DOHH2 (cell line): Measurements from ENCODE around the gene TOX3.

Experiments used
- H3F3A ChIP-seq: fragments of 200-600 bp; sonication (generic), shearing (Covaris generic); 2 replicates; pipeline ENCODE4 v1.6.0; 2016; ENCODE audit warnings: antibody characterized with exemption, mild to moderate bottlenecking; ENCODE audit not compliant: control insufficient read depth, insufficient read depth
- H3K27ac ChIP-seq: fragments of 200-600 bp; sonication (generic); 2 replicates; pipeline ENCODE4 v1.5.1; 2014; ENCODE audit warnings: low read depth, mild to moderate bottlenecking, low read length, moderate library complexity
- H3K27me3 ChIP-seq: fragments of 200-600 bp; sonication (generic); 2 replicates; pipeline ENCODE4 v1.6.1; 2014; ENCODE audit warnings: mild to moderate bottlenecking, low read length, mixed read lengths; ENCODE audit not compliant: control insufficient read depth
- H3K36me3 ChIP-seq: fragments of 200-600 bp; sonication (generic); 2 replicates; pipeline ENCODE4 v1.6.1; 2014; ENCODE audit warnings: mild to moderate bottlenecking, low read length, moderate library complexity, mixed read lengths; ENCODE audit not compliant: control insufficient read depth
- H3K4me1 ChIP-seq: fragments of 200-600 bp; sonication (generic); 2 replicates; pipeline ENCODE4 v1.6.1; 2014; ENCODE audit warnings: mild to moderate bottlenecking, low read length, mixed read lengths; ENCODE audit not compliant: control insufficient read depth
- H3K4me2 ChIP-seq: fragments of 200-600 bp; sonication (generic); 2 replicates; pipeline ENCODE4 v1.6.0; 2014; ENCODE audit warnings: mild to moderate bottlenecking, low read length, moderate library complexity
- H3K4me3 ChIP-seq: fragments of 200-600 bp; sonication (generic); 2 replicates; pipeline ENCODE4 v1.5.1; 2014; ENCODE audit warnings: mild to moderate bottlenecking, low read length, mixed read lengths
- H3K79me2 ChIP-seq: fragments of 200-600 bp; sonication (generic); 2 replicates; pipeline ENCODE4 v1.6.1; 2014; ENCODE audit warnings: mild to moderate bottlenecking, low read length, mixed read lengths; ENCODE audit not compliant: control insufficient read depth
- H3K9me2 ChIP-seq: fragments of 200-600 bp; sonication (generic); replicated peaks from 2 replicates; pipeline ENCODE4 v1.6.1; 2014; ENCODE audit warnings: mild to moderate bottlenecking, low read length, mixed read lengths; ENCODE audit not compliant: control insufficient read depth
- H3K9me3 ChIP-seq: fragments of 200-600 bp; sonication (generic); 2 replicates; pipeline ENCODE4 v1.6.1; 2014; ENCODE audit warnings: antibody characterized with exemption, low read length, mixed read lengths; ENCODE audit not compliant: control insufficient read depth, insufficient read depth
- H4K20me1 ChIP-seq: fragments of 200-600 bp; sonication (generic); 2 replicates; pipeline ENCODE4 v1.6.0; 2014; ENCODE audit warnings: low read depth, mild to moderate bottlenecking, antibody characterized with exemption, low read length, moderate library complexity; ENCODE audit not compliant: control insufficient read depth, insufficient read depth
- CTCF ChIP-seq: fragments of 200-600 bp; sonication (generic); IDR thresholded peaks from one replicate; pipeline ENCODE4 v1.5.1; 2014; ENCODE audit warnings: antibody characterized with exemption, mild to moderate bottlenecking, low read depth, low read length; ENCODE audit not compliant: poor library complexity, severe bottlenecking
- EZH2phosphoT487 ChIP-seq: fragments of 200-600 bp; sonication (generic); IDR thresholded peaks from 2 replicates; pipeline ENCODE4 v1.6.1; 2017; ENCODE audit warnings: borderline replicate concordance, mild to moderate bottlenecking, antibody characterized with exemption, low read length, moderate library complexity, mixed read lengths

TOX3 gene

GRCh38 chr16:52570495-52571091, 23.6 kb upstream of the TOX3 start:
- Histone ChIP-seq H4K20me1 (no peaks in the 10 kb centered on the region), H3K27me3 (no peaks in the 10 kb centered on the region), H3K27ac (no peak overlapping the region), H3K9me3 (no peaks in the 10 kb centered on the region), H3K4me1 (no peaks in the 10 kb centered on the region), H3K4me3 (no peak overlapping the region), H3K36me3 (no peaks in the 10 kb centered on the region), H3K9me2 (no peaks in the 10 kb centered on the region), H3F3A (no peaks in the 10 kb centered on the region), H3K79me2 (no peaks in the 10 kb centered on the region), H3K4me2 (no peak overlapping the region)
- no peak for TF ChIP-seq EZH2phosphoT487

- Histone ChIP-seq H3K4me1 (no peaks in the 10 kb centered on the region), H3K27me3 (no peaks in the 10 kb centered on the region), H3F3A (no peaks in the 10 kb centered on the region), H3K36me3 (no peaks in the 10 kb centered on the region), H3K4me2 (no peak overlapping the region), H4K20me1 (no peaks in the 10 kb centered on the region), H3K27ac (no peak overlapping the region), H3K9me3 (no peaks in the 10 kb centered on the region), H3K4me3 (no peak overlapping the region), H3K9me2 (no peaks in the 10 kb centered on the region), H3K79me2 (no peaks in the 10 kb centered on the region)
- TF ChIP-seq CTCF (no peak), EZH2phosphoT487 (no peak)
Measured at GRCh38 chr16:52569701-52570100, 22.8 kb upstream of the TOX3 start.

- H3K79me2 ChIP-seq: no peaks in the 10 kb centered on the region
- H3K27me3 ChIP-seq: no peaks in the 10 kb centered on the region
- no peak overlapping the region for H3K4me2 ChIP-seq
- H3K4me1 ChIP-seq: no peaks in the 10 kb centered on the region
- H3F3A ChIP-seq: no peaks in the 10 kb centered on the region
- H3K4me3 ChIP-seq: no peak overlapping the region
- H3K9me2 ChIP-seq: no peaks in the 10 kb centered on the region
- no peak overlapping the region for H3K27ac ChIP-seq
- H3K36me3 ChIP-seq: no peaks in the 10 kb centered on the region
- no peaks in the 10 kb centered on the region for H4K20me1 ChIP-seq
- TF ChIP-seq EZH2phosphoT487: no peak
- TF ChIP-seq CTCF: no peak
- H3K9me3 ChIP-seq: no peaks in the 10 kb centered on the region
Measured at GRCh38 chr16:52568983-52569690, 22.2 kb upstream of the TOX3 start.

GRCh38 chr16:52568495-52568894, 21.6 kb upstream of the TOX3 start:
- Histone ChIP-seq H3K9me2 (no peaks in the 10 kb centered on the region), H3F3A (no peaks in the 10 kb centered on the region), H4K20me1 (no peaks in the 10 kb centered on the region), H3K79me2 (no peaks in the 10 kb centered on the region), H3K27ac (no peak overlapping the region), H3K36me3 (no peaks in the 10 kb centered on the region), H3K4me3 (no peak overlapping the region), H3K27me3 (no peaks in the 10 kb centered on the region), H3K4me1 (no peaks in the 10 kb centered on the region), H3K4me2 (no peak overlapping the region), H3K9me3 (no peaks in the 10 kb centered on the region)
- TF ChIP-seq EZH2phosphoT487 (no peak), CTCF (no peak)
